Measurements from ENCODE around the gene EDN2. TPM values are rescaled to one million over a fixed set of nuclear protein-coding genes. Genes with fewer than 3 reads are reported as not detected.

Gene EDN2
- total RNA-seq, 2 donors from 2014 or later, result 0.78 TPM; not detected in 1

GRCh38 chr1:41444785-41445184, 39.7 kb downstream of the EDN2 start:
- TF ChIP-seq CTCF (IDR thresholded peaks at IDR 0.05), result no peak
- H3K9me3 ChIP-seq, result peaks cover 0 to 7% of the 10 kb centered on the region in 2 donors
- no peaks in the 10 kb centered on the region for H3K27me3 ChIP-seq
- DNase-seq (ENCODE audit: low spot score), result no peak
- no peaks in the 10 kb centered on the region for H3K36me3 ChIP-seq
- peaks cover 0 to 8% of the 10 kb centered on the region in 2 donors for H3K4me1 ChIP-seq
- no peak overlapping the region for H3K4me3 ChIP-seq
- H3K27ac ChIP-seq, result peak overlapping the region; percentile 17 to 69

DNA sequence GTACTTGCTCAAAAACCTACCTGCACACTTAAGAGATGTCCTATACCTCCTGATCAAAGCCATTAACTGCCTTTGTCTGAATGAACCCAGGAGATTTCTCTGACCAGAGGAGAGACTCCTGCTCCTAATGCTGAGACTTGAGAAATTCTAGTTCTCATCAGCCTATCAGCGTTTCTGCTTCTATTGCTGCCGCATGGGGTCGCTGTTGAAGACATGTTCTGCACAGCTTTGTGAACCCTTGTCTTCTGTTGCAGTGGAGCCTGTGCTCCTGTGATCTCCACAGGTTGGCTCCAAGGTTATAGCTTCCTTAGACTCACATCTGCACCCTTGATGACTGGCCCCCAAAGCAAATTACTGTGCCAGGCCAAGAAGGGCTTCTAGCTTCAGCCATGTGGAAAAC, 40.2 kb downstream of the EDN2 start:
- DNase-seq (ENCODE audit: low spot score), result no peak
- peak overlapping the region; percentile 17 to 69 for H3K27ac ChIP-seq
- TF ChIP-seq CTCF (IDR thresholded peaks at IDR 0.05), result no peak
- no peaks in the 10 kb centered on the region for H3K27me3 ChIP-seq
- H3K4me1 ChIP-seq, result peaks cover 0 to 3% of the 10 kb centered on the region in 2 donors
- peaks cover 0 to 7% of the 10 kb centered on the region in 2 donors for H3K9me3 ChIP-seq
- H3K4me3 ChIP-seq, result no peak overlapping the region
- H3K36me3 ChIP-seq, result no peaks in the 10 kb centered on the region

DNA sequence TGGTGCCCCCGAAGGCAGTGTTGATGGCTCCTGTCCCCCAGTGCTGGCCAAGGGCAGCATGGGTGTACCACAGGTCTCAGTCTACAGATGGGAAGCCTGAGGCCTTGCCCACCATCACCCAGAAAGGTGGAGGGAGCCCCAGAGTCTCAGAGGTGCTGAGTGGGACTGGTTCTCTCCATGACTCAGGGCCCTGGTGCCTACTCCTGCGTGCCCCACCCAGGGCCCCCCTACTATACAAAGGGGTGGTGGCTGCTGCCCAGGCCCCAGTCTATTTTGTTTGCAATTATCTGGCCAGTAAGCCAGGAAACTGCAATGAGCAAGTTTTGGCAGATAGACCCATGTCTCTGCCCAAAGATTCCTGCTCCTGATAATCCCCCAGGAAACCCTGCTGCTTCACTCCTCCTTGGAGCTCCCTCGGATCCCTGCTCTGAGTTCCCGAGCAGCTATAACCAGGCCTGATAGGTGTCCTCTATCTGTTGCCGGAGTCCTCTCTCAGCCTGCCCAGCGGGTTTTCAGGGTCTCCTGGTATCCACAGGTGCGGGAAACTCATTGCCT, 41.7 kb downstream of the EDN2 start:
- TF ChIP-seq CTCF (IDR thresholded peaks at IDR 0.05), result no peak
- Histone ChIP-seq H3K27ac (no peak overlapping the region), H3K36me3 (no peaks in the 10 kb centered on the region)

GRCh38 chr1:41440321-41441085, 44.0 kb downstream of the EDN2 start:
- no peaks in the 10 kb centered on the region for H3K36me3 ChIP-seq
- no peak overlapping the region for H3K27ac ChIP-seq
- peaks cover 0 to 7% of the 10 kb centered on the region in 2 donors for H3K9me3 ChIP-seq
- no peak overlapping the region for H3K4me3 ChIP-seq
- H3K27me3 ChIP-seq, result no peaks in the 10 kb centered on the region
- no peak for DNase-seq (ENCODE audit: low spot score)
- H3K4me1 ChIP-seq, result peaks cover 0 to 16% of the 10 kb centered on the region in 2 donors
- no peak for TF ChIP-seq CTCF (IDR thresholded peaks at IDR 0.05)

More for the DNA sequence above, 41.7 kb downstream of the EDN2 start:
- DNase-seq (ENCODE audit: low spot score), result no peak
- Histone ChIP-seq H3K27me3 (no peaks in the 10 kb centered on the region), H3K4me1 (peaks cover 0 to 3% of the 10 kb centered on the region in 2 donors), H3K4me3 (no peak overlapping the region), H3K9me3 (peaks cover 0 to 7% of the 10 kb centered on the region in 2 donors)

DNA sequence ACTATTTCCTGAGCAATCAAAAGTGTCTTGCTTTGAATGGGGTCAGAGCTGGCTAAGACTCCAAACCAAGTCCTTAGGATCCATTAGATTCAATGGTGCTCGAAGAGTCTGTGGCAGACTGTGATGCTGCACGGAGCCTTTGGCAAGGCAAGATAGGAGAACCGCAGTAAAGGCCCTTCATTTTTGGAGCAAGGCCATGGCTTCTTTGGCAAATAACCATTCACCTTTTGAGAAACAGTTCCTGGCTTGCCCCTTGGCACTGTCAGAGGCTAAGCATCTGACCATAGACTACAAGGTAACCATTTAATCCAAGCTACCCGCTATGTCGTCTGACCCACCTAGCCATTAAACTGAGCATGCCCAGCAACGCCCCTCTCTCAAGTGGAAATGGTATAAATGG, 45.2 kb downstream of the EDN2 start:
- peaks cover 0 to 3% of the 10 kb centered on the region in 2 donors for H3K9me3 ChIP-seq
- H3K4me1 ChIP-seq, result peaks cover 0 to 22% of the 10 kb centered on the region in 2 donors
- H3K36me3 ChIP-seq, result no peaks in the 10 kb centered on the region
- no peaks in the 10 kb centered on the region for H3K27me3 ChIP-seq
- DNase-seq (ENCODE audit: low spot score), result no peak
- H3K4me3 ChIP-seq, result no peak overlapping the region
- no peak for TF ChIP-seq CTCF (IDR thresholded peaks at IDR 0.05)
- no peak overlapping the region for H3K27ac ChIP-seq

All from right atrium auricular region (tissue), 2 donors.